ENCODE results near the gene CAPSL. TPM values are rescaled to one million over a fixed set of nuclear protein-coding genes. Genes with fewer than 3 reads are reported as not detected.
"Not testable (repeated sequence)": the region's sequence is repeated elsewhere in the genome, so short reads cannot be mapped to it uniquely, and the experiment has no call there.

Gene CAPSL
- total and polyA plus RNA-seq, 2 experiments from 2014 or later = 0.73 TPM; not detected in 1

GRCh38 chr5:35892799-35893198 lies 45.6 kb downstream of the CAPSL start:
- ATAC-seq; H3K27me3 ChIP-seq (ENCODE audit: insufficient read depth); H3K36me3 ChIP-seq (ENCODE audit: insufficient read depth); H3K4me1 Mint-ChIP-seq; H3K4me2 ChIP-seq; H3K36me3 Mint-ChIP-seq (ENCODE audit: low read depth); DNase-seq (ENCODE audit: low spot score); H4K20me1 ChIP-seq (replicated peaks; ENCODE audit: insufficient read depth); H3K9me3 Mint-ChIP-seq; H3K4me1 ChIP-seq (ENCODE audit: insufficient read depth); H2AFZ ChIP-seq; H3K79me2 ChIP-seq (replicated peaks; ENCODE audit: insufficient read depth); H3K27me3 Mint-ChIP-seq (ENCODE audit: insufficient read depth, low read depth, poor library complexity); H3K27ac ChIP-seq (ENCODE audit: low read depth); H3K9me2 ChIP-seq (ENCODE audit: insufficient read depth); H3K4me3 Mint-ChIP-seq; H3F3A ChIP-seq (replicated peaks; ENCODE audit: low read depth); H3K27ac Mint-ChIP-seq; H3K4me3 ChIP-seq: not testable (repeated sequence)

- no peaks in the 10 kb centered on the region for H3K4me1 ChIP-seq (ENCODE audit: insufficient read depth)
- ATAC-seq (no peak), DNase-seq (ENCODE audit: low spot score) (no peak)
- peaks cover 8% of the 10 kb centered on the region; the same call in 1 of the 2 replicates for H3K9me2 ChIP-seq (ENCODE audit: insufficient read depth)
- no peaks in the 10 kb centered on the region for H3K4me1 Mint-ChIP-seq
- H3K79me2 ChIP-seq (replicated peaks; ENCODE audit: insufficient read depth) = no peaks in the 10 kb centered on the region
- no peak overlapping the region for H3K27ac ChIP-seq (ENCODE audit: low read depth)
- no peaks in the 10 kb centered on the region for H3K36me3 ChIP-seq (ENCODE audit: insufficient read depth)
- no peaks in the 10 kb centered on the region for H3K27me3 ChIP-seq (ENCODE audit: insufficient read depth)
- H3K4me2 ChIP-seq = no peak overlapping the region
- no peak overlapping the region for H2AFZ ChIP-seq
- no peaks in the 10 kb centered on the region for H3K9me3 Mint-ChIP-seq
- no peaks in the 10 kb centered on the region for H3K27me3 Mint-ChIP-seq (ENCODE audit: insufficient read depth, low read depth, poor library complexity)
- no peak overlapping the region for H3K27ac Mint-ChIP-seq
- H3K4me3 ChIP-seq = no peak overlapping the region
- H4K20me1 ChIP-seq (replicated peaks; ENCODE audit: insufficient read depth) = no peaks in the 10 kb centered on the region
- H3F3A ChIP-seq (replicated peaks; ENCODE audit: low read depth) = no peaks in the 10 kb centered on the region
- no peak overlapping the region for H3K4me3 Mint-ChIP-seq
- H3K36me3 Mint-ChIP-seq (ENCODE audit: low read depth) = no peaks in the 10 kb centered on the region; the same call in 2 of the 3 replicates
- TF ChIP-seq CREB1 (CRISPR knock-in tag; IDR thresholded peaks at IDR 0.05; ENCODE audit: low read depth) (no peak), POLR2AphosphoS5 (IDR thresholded peaks at IDR 0.05; ENCODE audit: low read depth) (no peak), NANOG (IDR thresholded peaks at IDR 0.05; ENCODE audit: borderline replicate concordance) (no peak), ZNF114 (CRISPR knock-in tag; IDR thresholded peaks at IDR 0.05) (no peak), CTCF (conservative IDR thresholded peaks at IDR 0.05; ENCODE audit: low read depth in 2 of 2) (no peak), JUNB (IDR thresholded peaks at IDR 0.05; ENCODE audit: unreplicated experiment) (no peak), STAT1 (IDR thresholded peaks at IDR 0.05; ENCODE audit: unreplicated experiment) (no peak), ZNF331 (CRISPR knock-in tag; IDR thresholded peaks at IDR 0.05; ENCODE audit: low read depth) (no peak), EZH2 (IDR thresholded peaks at IDR 0.05; ENCODE audit: low read depth, unreplicated experiment) (no peak)
- TF ChIP-seq, protein P1, sequence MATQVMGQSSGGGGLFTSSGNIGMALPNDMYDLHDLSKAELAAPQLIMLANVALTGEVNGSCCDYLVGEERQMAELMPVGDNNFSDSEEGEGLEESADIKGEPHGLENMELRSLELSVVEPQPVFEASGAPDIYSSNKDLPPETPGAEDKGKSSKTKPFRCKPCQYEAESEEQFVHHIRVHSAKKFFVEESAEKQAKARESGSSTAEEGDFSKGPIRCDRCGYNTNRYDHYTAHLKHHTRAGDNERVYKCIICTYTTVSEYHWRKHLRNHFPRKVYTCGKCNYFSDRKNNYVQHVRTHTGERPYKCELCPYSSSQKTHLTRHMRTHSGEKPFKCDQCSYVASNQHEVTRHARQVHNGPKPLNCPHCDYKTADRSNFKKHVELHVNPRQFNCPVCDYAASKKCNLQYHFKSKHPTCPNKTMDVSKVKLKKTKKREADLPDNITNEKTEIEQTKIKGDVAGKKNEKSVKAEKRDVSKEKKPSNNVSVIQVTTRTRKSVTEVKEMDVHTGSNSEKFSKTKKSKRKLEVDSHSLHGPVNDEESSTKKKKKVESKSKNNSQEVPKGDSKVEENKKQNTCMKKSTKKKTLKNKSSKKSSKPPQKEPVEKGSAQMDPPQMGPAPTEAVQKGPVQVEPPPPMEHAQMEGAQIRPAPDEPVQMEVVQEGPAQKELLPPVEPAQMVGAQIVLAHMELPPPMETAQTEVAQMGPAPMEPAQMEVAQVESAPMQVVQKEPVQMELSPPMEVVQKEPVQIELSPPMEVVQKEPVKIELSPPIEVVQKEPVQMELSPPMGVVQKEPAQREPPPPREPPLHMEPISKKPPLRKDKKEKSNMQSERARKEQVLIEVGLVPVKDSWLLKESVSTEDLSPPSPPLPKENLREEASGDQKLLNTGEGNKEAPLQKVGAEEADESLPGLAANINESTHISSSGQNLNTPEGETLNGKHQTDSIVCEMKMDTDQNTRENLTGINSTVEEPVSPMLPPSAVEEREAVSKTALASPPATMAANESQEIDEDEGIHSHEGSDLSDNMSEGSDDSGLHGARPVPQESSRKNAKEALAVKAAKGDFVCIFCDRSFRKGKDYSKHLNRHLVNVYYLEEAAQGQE (IDR thresholded peaks at IDR 0.05; ENCODE audit: unreplicated experiment) = no peak
Measured at GRCh38 chr5:35890021-35891020, 48.1 kb downstream of the CAPSL start.
